GM21515 (cell line): ENCODE results near the gene ATRNL1.

Source experiments
- ATAC-seq: cut with Tn5 transposase; IDR thresholded peaks from one replicate; pipeline ENCODE4 v1.9.1; 2021; ENCODE audit not compliant: unreplicated experiment

ATRNL1 gene

DNA sequence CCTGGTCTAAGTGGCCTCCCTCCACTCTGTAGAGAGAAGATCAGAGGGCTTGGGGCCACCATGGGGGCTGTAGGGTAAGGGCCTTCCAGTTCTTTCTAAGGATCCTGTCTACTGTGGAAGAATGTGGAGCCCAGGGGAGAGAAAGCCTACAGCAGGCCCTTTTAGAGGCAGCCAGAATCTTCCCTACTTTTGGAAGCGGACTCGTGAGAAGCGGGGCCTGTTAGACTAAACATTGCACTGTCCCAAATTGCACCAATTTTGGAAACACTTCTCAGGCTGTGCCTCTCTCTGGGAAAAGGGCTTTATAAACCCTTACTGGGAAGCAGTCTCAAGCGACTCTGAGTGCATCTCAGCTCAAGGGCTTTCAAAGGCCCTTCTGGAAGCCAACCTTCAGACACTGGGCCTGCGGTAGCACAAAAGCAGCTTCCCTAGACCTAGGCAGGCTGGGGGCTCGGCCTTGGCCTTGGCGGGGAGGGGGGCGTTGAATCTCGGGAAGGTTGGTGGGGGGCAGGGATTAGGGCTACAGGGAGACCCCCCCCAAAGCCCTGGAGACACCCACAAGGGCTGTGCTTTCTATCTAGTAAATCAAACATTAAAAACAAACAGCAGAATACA, 881.8 kb downstream of the ATRNL1 start:
- no peak for ATAC-seq

- ATAC-seq: no peak
These were observed 882.3 kb downstream of the ATRNL1 start for GRCh38 chr10:115975506-115975905.

- ATAC-seq: no peak
These were observed 883.2 kb downstream of the ATRNL1 start for GRCh38 chr10:115976342-115976741.

DNA sequence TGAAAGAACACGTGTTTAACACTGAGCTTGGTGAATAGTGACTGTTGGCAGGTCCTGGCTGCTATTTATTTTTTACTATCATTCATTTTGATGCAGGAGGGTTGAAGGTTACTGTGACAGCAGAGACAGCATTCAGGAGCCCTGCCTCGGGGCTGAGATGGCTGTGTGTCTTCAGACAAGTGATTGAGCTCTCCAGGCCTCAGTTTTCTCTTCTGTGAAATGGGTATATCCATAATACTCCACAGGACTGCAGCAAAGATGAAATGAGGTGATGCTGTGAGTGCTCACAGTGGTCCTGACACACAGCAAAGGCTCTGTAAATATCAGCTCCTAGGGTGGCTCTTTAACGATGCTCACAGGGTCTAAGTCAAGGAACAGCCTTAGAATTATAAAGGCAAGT, 884.7 kb downstream of the ATRNL1 start:
- no peak for ATAC-seq

GRCh38 chr10:115979576-115979975, 886.4 kb downstream of the ATRNL1 start:
- ATAC-seq: no peak

DNA sequence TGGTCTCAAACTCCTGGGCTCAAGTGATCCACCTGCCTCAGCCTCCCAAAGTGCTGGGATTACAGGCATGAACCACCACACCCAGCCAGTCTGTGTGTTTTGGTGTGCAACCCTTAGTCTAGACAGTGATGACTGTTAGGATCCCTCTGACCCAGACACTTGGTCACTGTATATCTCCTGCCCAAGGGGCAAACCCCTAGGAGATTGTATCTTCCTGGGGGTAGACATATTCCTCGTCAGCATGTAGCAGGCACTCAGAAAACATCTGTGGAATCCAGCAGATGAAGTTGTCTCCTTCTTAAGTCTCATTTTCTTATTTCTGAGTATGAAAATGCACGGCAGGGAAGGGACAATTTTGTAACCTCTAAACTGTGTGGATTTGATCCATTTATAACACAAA, 887.3 kb downstream of the ATRNL1 start:
- ATAC-seq: no peak

DNA sequence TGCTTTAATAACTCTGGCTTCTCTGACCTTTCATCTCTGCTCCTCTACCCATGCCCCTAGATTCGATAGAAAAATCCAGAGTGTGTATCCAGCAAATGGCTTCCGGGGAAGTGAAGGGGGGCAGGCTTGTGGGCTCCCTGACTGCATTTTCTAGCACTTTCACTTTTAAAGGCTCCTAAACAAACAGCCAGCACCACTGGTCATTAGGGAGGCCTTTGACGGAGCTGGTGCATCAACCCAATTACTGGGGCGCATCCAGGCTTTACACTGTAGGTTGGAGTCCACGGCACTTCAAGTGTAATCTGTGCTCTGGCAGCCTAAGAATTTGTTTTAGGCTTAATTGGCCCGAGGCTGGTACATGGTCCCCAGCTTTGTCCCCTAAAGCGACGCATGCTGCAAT, 887.9 kb downstream of the ATRNL1 start:
- ATAC-seq: no peak

DNA sequence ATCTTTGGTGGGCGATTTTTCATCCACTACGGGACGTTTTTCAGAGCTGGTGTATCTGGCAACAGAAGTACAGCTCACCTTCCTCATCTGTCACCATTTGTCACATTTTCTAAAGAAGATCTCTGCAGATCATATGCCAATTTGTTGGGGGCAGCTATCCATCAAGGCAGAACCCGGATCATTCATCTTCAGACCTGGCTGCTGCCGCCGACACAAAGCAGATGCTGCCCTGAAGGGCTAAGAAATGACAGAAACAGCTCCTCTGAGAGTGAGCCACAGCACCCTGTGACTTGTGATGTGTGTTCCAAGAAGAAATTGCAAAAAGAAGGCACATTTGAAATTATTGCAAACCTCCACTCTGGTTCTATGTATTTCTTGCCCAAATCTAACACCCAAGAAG, 888.9 kb downstream of the ATRNL1 start:
- no peak for ATAC-seq

GRCh38 chr10:115982526-115982925, 889.4 kb downstream of the ATRNL1 start:
- ATAC-seq: no peak

- no peak for ATAC-seq
These were observed 892.6 kb downstream of the ATRNL1 start for GRCh38 chr10:115985786-115986185.

- ATAC-seq: no peak
These were observed 895.2 kb downstream of the ATRNL1 start for GRCh38 chr10:115988380-115988779.

GRCh38 chr10:115989621-115990020, 896.5 kb downstream of the ATRNL1 start:
- ATAC-seq: no peak

DNA sequence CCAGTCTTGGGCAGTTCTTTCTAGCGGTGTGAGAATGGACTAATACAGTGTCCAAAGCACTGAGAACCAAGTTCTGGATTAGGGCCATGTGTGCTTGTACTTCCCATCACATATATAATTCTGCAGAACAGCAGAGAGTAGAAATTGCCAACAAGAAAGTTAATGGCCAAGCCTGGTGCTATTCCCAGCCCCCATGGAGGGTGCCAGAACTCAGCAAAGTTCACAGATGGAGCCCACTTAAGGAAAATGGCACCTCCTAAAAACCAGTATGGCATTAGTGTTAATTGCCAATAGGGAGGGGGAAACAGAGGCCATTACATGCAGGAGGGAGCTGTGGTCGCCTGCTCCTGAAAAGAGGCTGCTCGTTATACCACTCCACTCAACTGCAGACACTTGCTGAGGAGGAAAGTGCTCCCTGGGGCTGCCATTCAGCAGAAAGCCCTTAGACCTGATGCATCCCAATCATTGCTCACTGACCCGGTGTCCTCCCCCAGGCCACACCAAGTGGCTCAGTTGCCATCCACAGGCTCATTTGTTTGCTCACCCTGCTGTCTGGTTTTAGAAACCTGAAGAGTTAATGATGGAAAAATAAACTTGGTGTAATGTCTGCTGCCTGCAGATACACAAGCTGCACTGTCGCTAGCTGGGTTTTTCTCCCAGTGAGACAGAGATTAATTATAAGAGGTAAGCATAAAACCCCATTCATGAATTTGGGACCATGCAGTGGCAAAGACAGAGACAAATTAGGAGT, 899.2 kb downstream of the ATRNL1 start:
- no peak for ATAC-seq

- ATAC-seq: no peak
These were observed 902.9 kb downstream of the ATRNL1 start for GRCh38 chr10:115996031-115996430.

DNA sequence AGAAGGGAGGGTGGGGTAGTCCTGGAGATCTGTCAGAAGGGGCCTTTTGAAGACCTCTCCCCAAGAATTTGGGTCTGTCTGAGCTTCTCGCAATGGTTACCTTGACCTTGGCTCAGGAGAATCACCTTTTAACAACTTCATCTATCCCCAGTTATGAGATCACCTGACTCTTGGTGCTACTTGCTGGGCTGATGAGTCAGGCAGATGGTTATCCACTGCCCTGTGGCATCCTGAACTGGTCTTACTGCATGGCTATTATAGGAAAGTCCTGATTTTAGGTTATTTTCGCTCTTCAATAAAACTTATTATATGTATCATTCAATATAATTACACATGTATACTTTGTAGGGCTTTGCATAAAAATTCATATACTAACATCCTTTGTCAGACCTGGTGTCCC, 905.1 kb downstream of the ATRNL1 start:
- ATAC-seq: no peak
